IMR-90 (cell line): ENCODE measurements around the gene GJC1. TPM values are rescaled to one million over a fixed set of nuclear protein-coding genes. Genes with fewer than 3 reads are reported as not detected.
A peak's percentile ranks its signal among the peaks of the same experiment; 100 is the strongest.
"Not testable (repeated sequence)": the region's sequence is repeated elsewhere in the genome, so short reads cannot be mapped to it uniquely, and the experiment has no call there.

Experiments
- ATAC-seq: fragments of 200-7000 bp; cut with Tn5 transposase; 2 replicates; pipeline ENCODE4 v1.9.1; 2020; ENCODE audit warnings: low read depth, mild to moderate bottlenecking, moderate library complexity
- BruUV-seq: library from RNA; stranded (reverse); fragments of 400-500 nt; replicated peaks from 2 replicates; lab custom pipeline; 2021; lab: Mats Ljungman, UMichigan
- CTCF ChIA-PET: fragments of 300-600 bp; formaldehyde crosslinking; extraction: SDS; loops from one replicate; lab custom pipeline; 2021; ENCODE audit warnings: antibody characterized with exemption; lab: Yijun Ruan, JAX
- POLR2A ChIA-PET: fragments of 300-600 bp; sonication (Branson Sonifier 250); formaldehyde crosslinking; loops from one replicate; lab custom pipeline; 2022; ENCODE audit warnings: antibody characterized with exemption; ENCODE audit not compliant: unreplicated experiment; lab: Charles Lee
- DNase-seq: peaks from one replicate; pipeline ENCODE4 v3.0.0; 2013
- H2AFZ ChIP-seq: replicated peaks from 2 replicates; pipeline ENCODE3; 2013; ENCODE audit warnings: low read length, mild to moderate bottlenecking; ENCODE audit not compliant: poor library complexity
- H2AK5ac ChIP-seq: 2 replicates; pipeline ENCODE4 v1.6.1; 2013; ENCODE audit warnings: low read depth, low read length, inconsistent platforms
- H2AK9ac ChIP-seq: replicated peaks from 2 replicates; pipeline ENCODE3; 2013; ENCODE audit warnings: mild to moderate bottlenecking, low read depth, low read length, moderate library complexity; ENCODE audit not compliant: poor library complexity
- H2BK120ac ChIP-seq: 2 replicates; pipeline ENCODE4 v1.6.1; 2013; ENCODE audit warnings: low read depth, low read length, inconsistent platforms
- H2BK15ac ChIP-seq: 3 replicates; pipeline ENCODE4 v1.6.1; 2013; ENCODE audit warnings: low read depth, low read length, inconsistent platforms
- H2BK20ac ChIP-seq: 2 replicates; pipeline ENCODE4 v1.6.1; 2013; ENCODE audit warnings: low read depth, mild to moderate bottlenecking, inconsistent platforms, low read length, moderate library complexity
- H2BK5ac ChIP-seq: 2 replicates; pipeline ENCODE4 v1.6.1; 2013; ENCODE audit warnings: mild to moderate bottlenecking, low read depth, low read length, inconsistent platforms; ENCODE audit not compliant: poor library complexity, severe bottlenecking
- H3K14ac ChIP-seq: replicated peaks from 2 replicates; pipeline ENCODE4 v1.6.1; 2013; ENCODE audit warnings: low read depth, low read length, inconsistent platforms
- H3K18ac ChIP-seq: 2 replicates; pipeline ENCODE4 v1.6.1; 2013; ENCODE audit warnings: low read depth, low read length, control low read depth
- H3K23ac ChIP-seq: 2 replicates; pipeline ENCODE4 v1.6.1; 2013; ENCODE audit warnings: low read depth, low read length, inconsistent platforms
- H3K27ac ChIP-seq: 2 replicates; pipeline ENCODE4 v1.5.1; 2013; ENCODE audit warnings: mild to moderate bottlenecking, control low read depth, low read length; ENCODE audit not compliant: insufficient read depth
- H3K27me3 ChIP-seq: 2 replicates; pipeline ENCODE4 v1.6.1; 2013; ENCODE audit warnings: low read length; ENCODE audit not compliant: control insufficient read depth, insufficient read depth
- H3K36me3 ChIP-seq: 2 replicates; pipeline ENCODE4 v1.6.1; 2013; ENCODE audit warnings: low read length, mixed read lengths; ENCODE audit not compliant: control insufficient read depth, insufficient read depth
- H3K4ac ChIP-seq: 2 replicates; pipeline ENCODE4 v1.6.1; 2013; ENCODE audit warnings: low read depth, low read length, inconsistent platforms
- H3K4me1 ChIP-seq: 2 replicates; pipeline ENCODE4 v1.6.1; 2013; ENCODE audit warnings: low read length, mixed read lengths; ENCODE audit not compliant: control insufficient read depth, insufficient read depth
- H3K4me2 ChIP-seq: 2 replicates; pipeline ENCODE4 v1.6.1; 2013; ENCODE audit warnings: low read depth, mild to moderate bottlenecking, control low read depth, low read length, moderate library complexity
- H3K4me3 ChIP-seq: 2 replicates; pipeline ENCODE4 v1.5.1; 2013; ENCODE audit warnings: low read depth, mild to moderate bottlenecking, control low read depth, low read length, moderate library complexity; ENCODE audit not compliant: insufficient read depth
- H3K56ac ChIP-seq: 2 replicates; pipeline ENCODE4 v1.6.1; 2013; ENCODE audit warnings: low read length, inconsistent platforms; ENCODE audit not compliant: insufficient read depth; ENCODE audit errors: extremely low read depth
- H3K79me1 ChIP-seq, 2 experiments: 2 replicates each; pipeline ENCODE4 v1.6.1; 2013; ENCODE audit warnings: low read length in 2 of 2, inconsistent platforms in 1 of 2, low read depth in 1 of 2
- H3K9ac ChIP-seq: 2 replicates; pipeline ENCODE4 v1.6.1; 2013; ENCODE audit warnings: low read depth, low read length, control low read depth
- H3K9me1 ChIP-seq: 2 replicates; pipeline ENCODE4 v1.6.1; 2013; ENCODE audit warnings: low read length, inconsistent platforms; ENCODE audit not compliant: insufficient read depth
- H3K9me3 ChIP-seq: 2 replicates; pipeline ENCODE4 v1.6.1; 2013; ENCODE audit warnings: low read length; ENCODE audit not compliant: control insufficient read depth, insufficient read depth
- H4K20me1 ChIP-seq: 2 replicates; pipeline ENCODE4 v1.6.1; 2013; ENCODE audit warnings: low read length, inconsistent platforms; ENCODE audit not compliant: insufficient read depth
- H4K5ac ChIP-seq: 2 replicates; pipeline ENCODE4 v1.6.1; 2013; ENCODE audit warnings: mild to moderate bottlenecking, low read depth, low read length, control low read depth
- H4K8ac ChIP-seq, 2 experiments: 2 replicates each; pipeline ENCODE4 v1.6.1; 2013; ENCODE audit warnings: low read depth in 2 of 2, low read length in 2 of 2, control low read depth in 1 of 2, inconsistent platforms in 1 of 2
- H4K91ac ChIP-seq: 2 replicates; pipeline ENCODE4 v1.6.1; 2013; ENCODE audit warnings: low read depth, low read length, inconsistent platforms; ENCODE audit not compliant: insufficient read depth
- WGBS, 2 experiments: methylation state at CpG; one replicate each; pipeline versions ENCODE4 v1.1.5 to v1.1.7; 2013; ENCODE audit warnings: missing lambda C conversion rate in 2 of 2; ENCODE audit not compliant: insufficient read length in 1 of 2; ENCODE audit errors: extremely low coverage in 2 of 2; 5-methylcytosine and 5-hydroxymethylcytosine counted together
- dilution Hi-C: fragments of 300-500 bp; cut with HindIII; formaldehyde crosslinking; loops from one replicate; pipeline ENCODE4 v1.14.3; 2018; ENCODE audit warnings: low sequenced_read_pairs; ENCODE audit not compliant: unreplicated experiment
- in situ Hi-C: fragments of 300-500 bp; cut with MboI; formaldehyde crosslinking; loops from 3 replicates; pipeline ENCODE4 v1.14.3; 2019; ENCODE audit warnings: low sequenced_read_pairs, inconsistent platforms, mixed read lengths
- intact Hi-C: fragments of 100-400 bp; cut with micrococcal nuclease; formaldehyde crosslinking; loops from 2 replicates; pipeline ENCODE4 v1.10.0; 2022
- polyA plus RNA-seq, 3 experiments: library from polyadenylated mRNA; depleted of rRNA; stranded (reverse); fragments of >200 nt; gene quantifications; 2 replicates each; pipeline ENCODE4 v1.2.3, GENCODE V29; 2012; ENCODE audit warnings: low replicate concordance in 1 of 3
- total RNA-seq: library from RNA; depleted of rRNA; stranded (reverse); fragments of >200 nt; gene quantifications from 2 replicates; pipeline ENCODE4 v1.2.3, GENCODE V29; 2012

Gene GJC1
- total and polyA plus RNA-seq, 2 of the 4 experiments (the other 2 are of a cell fraction) = 23.9 to 69.7 TPM

DNA sequence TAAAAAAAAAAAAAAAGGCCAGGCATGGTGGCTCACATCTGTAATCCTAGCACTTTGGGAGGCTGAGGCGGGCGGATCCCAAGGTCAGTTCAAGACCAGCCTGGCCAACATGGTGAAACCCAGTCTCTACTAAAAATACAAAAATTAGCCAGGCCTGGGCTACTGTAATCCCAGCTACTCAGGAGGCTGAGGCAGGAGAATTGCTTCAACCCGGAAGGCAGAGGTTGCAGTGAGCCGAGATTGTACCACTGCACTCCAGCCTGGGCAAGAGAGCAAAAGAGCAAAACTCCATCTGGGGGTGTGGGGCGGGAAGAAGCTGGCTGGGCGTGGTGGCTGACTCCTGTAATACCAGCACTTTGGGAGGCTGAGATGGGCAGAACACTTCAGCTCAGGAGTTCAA lies 11.6 kb downstream of the GJC1 start:
- 100% methylated on average over 1 of the region's 6 CpGs; no CpG with 5 or more reads in 1 of the 2 experiments for WGBS, 2 experiments
- peak overlapping the region; percentile 56 for H2BK120ac ChIP-seq
- BruUV-seq, ATAC-seq, H3K9ac ChIP-seq, H3K9me3 ChIP-seq, in situ Hi-C loops, H3K18ac ChIP-seq, H3K23ac ChIP-seq, H2AFZ ChIP-seq, H2BK20ac ChIP-seq, H3K27me3 ChIP-seq, H4K91ac ChIP-seq, H3K36me3 ChIP-seq, H3K9me1 ChIP-seq, H3K4me2 ChIP-seq, DNase-seq, POLR2A ChIA-PET, dilution Hi-C loops, intact Hi-C loops, H2AK9ac ChIP-seq, CTCF ChIA-PET, H3K14ac ChIP-seq, H3K4me3 ChIP-seq, H3K56ac ChIP-seq, H3K27ac ChIP-seq: not testable (repeated sequence)
- peaks cover 19 to 63% of the 10 kb centered on the region in 2 experiments for H3K79me1 ChIP-seq
- peak overlapping the region; percentile 63 for H2AK5ac ChIP-seq
- H4K20me1 ChIP-seq = peaks cover 16% of the 10 kb centered on the region
- H3K4me1 ChIP-seq = peaks cover 11% of the 10 kb centered on the region; the same call in 1 of the 2 replicates
- peak overlapping the region; percentile 91; the same call in 1 of the 3 replicates for H2BK15ac ChIP-seq
- peak overlapping the region; percentile 5; the same call in 1 of the 2 replicates for H4K5ac ChIP-seq
- H4K8ac ChIP-seq = peak overlapping the region in 1 of 2 experiments; percentile 24; a peak in 1 of 4 replicates
- H3K4ac ChIP-seq = peak overlapping the region; percentile 77; the same call in 1 of the 2 replicates
- H2BK5ac ChIP-seq = peak overlapping the region; percentile 1
